HCT116 (cell line): ENCODE measurements around the gene C2. TPM values are rescaled to one million over a fixed set of nuclear protein-coding genes. Genes with fewer than 3 reads are reported as not detected.

Experiments
- ATAC-seq: fragments of 200-7000 bp; cut with Tn5 transposase; 2 replicates; pipeline ENCODE4 v1.9.1; 2020; ENCODE audit warnings: mild to moderate bottlenecking, moderate library complexity
- BruUV-seq: library from RNA; stranded (reverse); fragments of 400-500 nt; replicated peaks from 2 replicates; lab custom pipeline; 2021; lab: Mats Ljungman, UMichigan
- CTCF ChIA-PET: fragments of 300-600 bp; sonication (Branson Sonifier 250); formaldehyde crosslinking; loops from one replicate; lab custom pipeline; 2021; ENCODE audit warnings: antibody characterized with exemption; lab: Charles Lee
- POLR2A ChIA-PET: fragments of 300-600, 350-600 bp; sonication (Branson Sonifier 250); formaldehyde crosslinking; loops from one replicate; lab custom pipeline; 2021; ENCODE audit warnings: antibody characterized with exemption; lab: Charles Lee
- RAD21 ChIA-PET, 2 experiments: fragments of 300-600 bp; sonication (Branson Sonifier 250); formaldehyde crosslinking; loops; one replicate each; lab custom pipeline; 2023; ENCODE audit warnings: low total read pairs in 2 of 2; ENCODE audit not compliant: uncharacterized antibody in 2 of 2, unreplicated experiment in 2 of 2, low non-redundant PET in 1 of 2; lab: Charles Lee
- DNase-seq: peaks from one replicate; pipeline ENCODE4 v3.0.0-alpha.2; 2010; ENCODE audit warnings: low read depth, low spot score
- H2AFZ ChIP-seq: fragments of 200-600 bp; shearing (Covaris generic), sonication (generic); 2 replicates; pipeline ENCODE4 v1.6.1; 2017; ENCODE audit warnings: low read depth, mixed run types, mixed read lengths, antibody characterized with exemption, low read length; ENCODE audit not compliant: poor library complexity, severe bottlenecking
- H3K27ac ChIP-seq: 2 replicates; pipeline ENCODE4 v1.5.1; 2012; ENCODE audit warnings: low read depth, low read length
- H3K27me3 ChIP-seq: fragments of 200-600 bp; sonication (generic); 2 replicates; pipeline ENCODE4 v1.6.1; 2016; ENCODE audit warnings: mixed run types, low read length, mixed read lengths; ENCODE audit not compliant: insufficient read depth
- H3K36me3 ChIP-seq, 2 experiments: fragments of 200-500 bp in 1 of 2; fragments of 200-600 bp in 1 of 2; sonication (Bioruptor generic) in 1 of 2; sonication (generic) in 1 of 2; 2 replicates each; pipeline versions ENCODE4 v1.5.1 to v1.6.1; 2014 to 2016; ENCODE audit warnings: low read length in 2 of 2, inconsistent platforms in 1 of 2, mixed read lengths in 1 of 2, mixed run types in 1 of 2; ENCODE audit not compliant: insufficient read depth in 2 of 2, control insufficient read depth in 1 of 2
- H3K4me1 ChIP-seq, 2 experiments: fragments of 200-600 bp in 1 of 2; sonication (generic) in 1 of 2; 2 replicates each; pipeline versions ENCODE4 v1.5.1 to v1.6.1; 2012 to 2017; ENCODE audit warnings: low read length in 2 of 2, inconsistent platforms in 1 of 2, mild to moderate bottlenecking in 1 of 2, mixed read lengths in 1 of 2, mixed run types in 1 of 2, moderate library complexity in 1 of 2; ENCODE audit not compliant: insufficient read depth in 2 of 2, control insufficient read depth in 1 of 2
- H3K4me2 ChIP-seq: fragments of 200-600 bp; sonication (generic); 2 replicates; pipeline ENCODE4 v1.6.1; 2017; ENCODE audit warnings: mixed run types, low read length, mixed read lengths
- H3K4me3 ChIP-seq, 2 experiments: fragments of 200-600 bp in 1 of 2; sonication (generic) in 1 of 2; replicated peaks in 1 of 2; 2 replicates each; pipeline ENCODE4 v1.5.1; 2011 to 2016; ENCODE audit warnings: low read length in 2 of 2, control low read depth in 1 of 2, low read depth in 1 of 2, mild to moderate bottlenecking in 1 of 2, mixed read lengths in 1 of 2, mixed run types in 1 of 2
- H3K79me2 ChIP-seq: fragments of 200-600 bp; sonication (generic); 2 replicates; pipeline ENCODE4 v1.6.1; 2017; ENCODE audit warnings: mild to moderate bottlenecking, mixed run types, low read length, moderate library complexity, mixed read lengths; ENCODE audit not compliant: insufficient read depth
- H3K9ac ChIP-seq: fragments of 200-600 bp; sonication (generic); 2 replicates; pipeline ENCODE4 v1.6.1; 2016; ENCODE audit warnings: low read length, mixed read lengths
- H3K9me2 ChIP-seq: fragments of 200-600 bp; sonication (generic), shearing (Covaris generic); 2 replicates; pipeline ENCODE4 v1.6.1; 2017; ENCODE audit warnings: mixed run types, mild to moderate bottlenecking, moderate library complexity; ENCODE audit not compliant: insufficient read depth
- H3K9me3 ChIP-seq, 2 experiments: fragments of 200-500 bp in 1 of 2; fragments of 200-600 bp in 1 of 2; sonication (Bioruptor generic) in 1 of 2; sonication (generic) in 1 of 2; 2 replicates each; pipeline ENCODE4 v1.6.1; 2014 to 2017; ENCODE audit warnings: low read length in 2 of 2, mixed read lengths in 2 of 2, inconsistent platforms in 1 of 2, low read depth in 1 of 2, mild to moderate bottlenecking in 1 of 2, mixed run types in 1 of 2, moderate library complexity in 1 of 2; ENCODE audit not compliant: control insufficient read depth in 1 of 2, insufficient read depth in 1 of 2
- H4K20me1 ChIP-seq: fragments of 200-600 bp; sonication (generic), shearing (Covaris generic); 2 replicates; pipeline ENCODE4 v1.6.1; 2017; ENCODE audit warnings: mixed run types, mild to moderate bottlenecking, moderate library complexity; ENCODE audit not compliant: insufficient read depth
- CBX3 ChIP-seq: IDR thresholded peaks from 2 replicates; pipeline ENCODE4 v1.6.1; 2012; ENCODE audit warnings: low read depth
- CEBPB ChIP-seq: IDR thresholded peaks from 2 replicates; pipeline ENCODE4 v1.6.1; 2012; ENCODE audit warnings: low read depth
- EGR1 ChIP-seq: IDR thresholded peaks from 2 replicates; pipeline ENCODE4 v1.6.1; 2012; ENCODE audit warnings: low read depth
- ELF1 ChIP-seq: IDR thresholded peaks from 2 replicates; pipeline ENCODE4 v1.6.1; 2012; ENCODE audit warnings: low read depth, borderline replicate concordance
- EZH2 ChIP-seq: fragments of 200-600 bp; sonication (generic); IDR thresholded peaks from 2 replicates; pipeline ENCODE4 v1.6.1; 2017; ENCODE audit warnings: antibody characterized with exemption, mixed run types
- EZH2phosphoT487 ChIP-seq: fragments of 200-600 bp; IDR thresholded peaks from 2 replicates; pipeline ENCODE4 v1.6.1; 2018; ENCODE audit warnings: antibody characterized with exemption, borderline replicate concordance
- JUND ChIP-seq: IDR thresholded peaks from 2 replicates; pipeline ENCODE4 v1.6.1; 2012
- POLR2A ChIP-seq: IDR thresholded peaks from 2 replicates; pipeline ENCODE4 v1.7.0; 2011; ENCODE audit warnings: borderline replicate concordance; ENCODE audit not compliant: insufficient read depth, insufficient read length; ENCODE audit errors: extremely low read depth
- POLR2AphosphoS5 ChIP-seq: IDR thresholded peaks from 2 replicates; pipeline ENCODE4 v1.6.1; 2011; ENCODE audit warnings: mild to moderate bottlenecking, low read depth, low read length, moderate library complexity
- SIN3A ChIP-seq: IDR thresholded peaks from 2 replicates; pipeline ENCODE4 v1.6.1; 2012; ENCODE audit warnings: low read depth
- SP1 ChIP-seq: IDR thresholded peaks from 2 replicates; pipeline ENCODE4 v1.6.1; 2012; ENCODE audit warnings: low read depth
- SRF ChIP-seq: IDR thresholded peaks from 2 replicates; pipeline ENCODE4 v1.6.1; 2012; ENCODE audit warnings: low read depth
- TCF7L2 ChIP-seq: IDR thresholded peaks from 2 replicates; pipeline ENCODE4 v1.7.0; 2011; ENCODE audit warnings: borderline replicate concordance, inconsistent platforms; ENCODE audit not compliant: insufficient read depth, insufficient read length; ENCODE audit errors: extremely low read depth
- ZFX ChIP-seq: fragments of 450-650 bp; IDR thresholded peaks from 2 replicates; pipeline ENCODE4 v1.6.1; 2017
- intact Hi-C: fragments of 100-400 bp; cut with micrococcal nuclease; formaldehyde crosslinking; loops from 2 replicates; pipeline ENCODE4 v1.10.0; 2022
- total RNA-seq: library from RNA; stranded (reverse); gene quantifications from one replicate; pipeline ENCODE4 v1.2.1, GENCODE V29; 2021; ENCODE audit not compliant: unreplicated experiment
- TF ChIP-seq, protein P1 (sequence below), 3 experiments: fragments of 200-600 bp in 1 of 3; sonication (generic) in 1 of 3; IDR thresholded peaks in 2 of 3; conservative IDR thresholded peaks in 1 of 3; 2 replicates each; pipeline ENCODE4 v1.5.1; 2012 to 2017; ENCODE audit warnings: low read depth in 2 of 3, low read length in 2 of 3, antibody characterized with exemption in 1 of 3, borderline replicate concordance in 1 of 3, control low read depth in 1 of 3, mild to moderate bottlenecking in 1 of 3, mixed read lengths in 1 of 3, mixed run types in 1 of 3, moderate library complexity in 1 of 3; ENCODE audit not compliant: insufficient read depth in 1 of 3
- TF ChIP-seq, protein P2 (sequence below): IDR thresholded peaks from 2 replicates; pipeline ENCODE4 v1.6.1; 2011; ENCODE audit warnings: mild to moderate bottlenecking, low read length, moderate library complexity; ENCODE audit not compliant: insufficient replicate concordance; ENCODE audit errors: extremely low read depth
- TF ChIP-seq, protein P3 (sequence below): IDR thresholded peaks from 2 replicates; pipeline ENCODE4 v1.6.1; 2012

Gene C2
- total RNA-seq, 1 experiment from 2014 or later, result 3.1 TPM

DNA sequence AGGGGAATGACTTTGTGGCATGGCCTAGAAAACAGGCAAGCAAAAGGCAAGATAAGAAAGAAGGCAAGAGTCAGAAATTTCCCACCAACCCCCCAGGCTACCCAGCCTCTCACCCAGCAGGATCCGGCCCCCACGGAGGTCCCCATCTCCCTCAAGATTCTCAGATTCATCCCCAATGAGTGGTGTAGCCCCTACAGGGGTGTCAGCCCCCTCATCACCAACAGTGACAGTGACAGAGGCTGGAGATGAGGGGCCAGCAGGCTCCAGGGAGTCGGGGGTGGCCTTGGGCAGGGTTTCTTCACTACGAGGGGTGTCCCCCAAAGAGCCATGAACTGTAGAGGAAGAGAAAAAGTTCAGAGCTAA lies 31.0 kb upstream of the C2 start:
- ATAC-seq (no peak), DNase-seq (no peak)
- POLR2A ChIA-PET, result interaction anchor here (1.2 kb wide), 1 partner anchor 69 kb away, joined by 3 read pairs; the partner anchor contains the start of gene HSPA1B
- CTCF ChIA-PET, result no interaction called here
- H3K36me3 ChIP-seq, result peaks cover 13 to 30% of the 10 kb centered on the region in 2 experiments
- H2AFZ ChIP-seq, result no peak overlapping the region
- H3K9ac ChIP-seq, result peak overlapping the region; percentile 93
- H3K9me3 ChIP-seq, result no peaks in the 10 kb centered on the region
- intact Hi-C loops, result loop anchor here (5.0 kb wide), 1 partner anchor 229 kb away; the partner anchor contains the start of genes CSNK2B and LY6G5B
- peaks cover 18% of the 10 kb centered on the region; the same call in 1 of the 2 replicates for H3K79me2 ChIP-seq
- BruUV-seq, result no TSS peak
- H3K9me2 ChIP-seq, result no peaks in the 10 kb centered on the region
- no peaks in the 10 kb centered on the region for H3K27me3 ChIP-seq
- H3K27ac ChIP-seq, result peak overlapping the region; percentile 76
- H3K4me3 ChIP-seq, result peak overlapping the region; percentile 82 to 98
- RAD21 ChIA-PET, result no interaction called here
- peaks cover 12 to 22% of the 10 kb centered on the region in 2 experiments for H3K4me1 ChIP-seq
- TF ChIP-seq CBX3 (no peak), SIN3A (no peak), CEBPB (no peak), SP1 (no peak), EGR1 (no peak), SRF (no peak), POLR2A (no peak), ZFX (no peak), EZH2phosphoT487 (no peak), JUND (no peak), POLR2AphosphoS5 (no peak), EZH2 (no peak), TCF7L2 (no peak), ELF1 (no peak)
- TF ChIP-seq, protein P1, sequence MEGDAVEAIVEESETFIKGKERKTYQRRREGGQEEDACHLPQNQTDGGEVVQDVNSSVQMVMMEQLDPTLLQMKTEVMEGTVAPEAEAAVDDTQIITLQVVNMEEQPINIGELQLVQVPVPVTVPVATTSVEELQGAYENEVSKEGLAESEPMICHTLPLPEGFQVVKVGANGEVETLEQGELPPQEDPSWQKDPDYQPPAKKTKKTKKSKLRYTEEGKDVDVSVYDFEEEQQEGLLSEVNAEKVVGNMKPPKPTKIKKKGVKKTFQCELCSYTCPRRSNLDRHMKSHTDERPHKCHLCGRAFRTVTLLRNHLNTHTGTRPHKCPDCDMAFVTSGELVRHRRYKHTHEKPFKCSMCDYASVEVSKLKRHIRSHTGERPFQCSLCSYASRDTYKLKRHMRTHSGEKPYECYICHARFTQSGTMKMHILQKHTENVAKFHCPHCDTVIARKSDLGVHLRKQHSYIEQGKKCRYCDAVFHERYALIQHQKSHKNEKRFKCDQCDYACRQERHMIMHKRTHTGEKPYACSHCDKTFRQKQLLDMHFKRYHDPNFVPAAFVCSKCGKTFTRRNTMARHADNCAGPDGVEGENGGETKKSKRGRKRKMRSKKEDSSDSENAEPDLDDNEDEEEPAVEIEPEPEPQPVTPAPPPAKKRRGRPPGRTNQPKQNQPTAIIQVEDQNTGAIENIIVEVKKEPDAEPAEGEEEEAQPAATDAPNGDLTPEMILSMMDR (IDR thresholded peaks at IDR 0.05 in 2 of 3, conservative IDR thresholded peaks at IDR 0.05 in 1 of 3; ENCODE audit: borderline replicate concordance in 1 of 3, insufficient read depth in 1 of 3, low read depth in 2 of 3, low read length in 2 of 3), result no peak
- TF ChIP-seq, protein P2, sequence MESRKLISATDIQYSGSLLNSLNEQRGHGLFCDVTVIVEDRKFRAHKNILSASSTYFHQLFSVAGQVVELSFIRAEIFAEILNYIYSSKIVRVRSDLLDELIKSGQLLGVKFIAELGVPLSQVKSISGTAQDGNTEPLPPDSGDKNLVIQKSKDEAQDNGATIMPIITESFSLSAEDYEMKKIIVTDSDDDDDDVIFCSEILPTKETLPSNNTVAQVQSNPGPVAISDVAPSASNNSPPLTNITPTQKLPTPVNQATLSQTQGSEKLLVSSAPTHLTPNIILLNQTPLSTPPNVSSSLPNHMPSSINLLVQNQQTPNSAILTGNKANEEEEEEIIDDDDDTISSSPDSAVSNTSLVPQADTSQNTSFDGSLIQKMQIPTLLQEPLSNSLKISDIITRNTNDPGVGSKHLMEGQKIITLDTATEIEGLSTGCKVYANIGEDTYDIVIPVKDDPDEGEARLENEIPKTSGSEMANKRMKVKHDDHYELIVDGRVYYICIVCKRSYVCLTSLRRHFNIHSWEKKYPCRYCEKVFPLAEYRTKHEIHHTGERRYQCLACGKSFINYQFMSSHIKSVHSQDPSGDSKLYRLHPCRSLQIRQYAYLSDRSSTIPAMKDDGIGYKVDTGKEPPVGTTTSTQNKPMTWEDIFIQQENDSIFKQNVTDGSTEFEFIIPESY, result no peak
- TF ChIP-seq, protein P3, sequence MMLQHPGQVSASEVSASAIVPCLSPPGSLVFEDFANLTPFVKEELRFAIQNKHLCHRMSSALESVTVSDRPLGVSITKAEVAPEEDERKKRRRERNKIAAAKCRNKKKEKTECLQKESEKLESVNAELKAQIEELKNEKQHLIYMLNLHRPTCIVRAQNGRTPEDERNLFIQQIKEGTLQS, result no peak
- H3K4me2 ChIP-seq, result peak overlapping the region; percentile 95
- 0 out of 2 replicates have a peak, but pooled peaks cover under 1% of the 10 kb centered on the region for H4K20me1 ChIP-seq
